Measurements from ENCODE around the gene PRR5. TPM values are rescaled to one million over a fixed set of nuclear protein-coding genes. Genes with fewer than 3 reads are reported as not detected.
"Not testable (repeated sequence)": the region's sequence is repeated elsewhere in the genome, so short reads cannot be mapped to it uniquely, and the experiment has no call there.

The PRR5 gene
- total RNA-seq, 1 donor from 2014 or later, result 13.5 TPM

DNA sequence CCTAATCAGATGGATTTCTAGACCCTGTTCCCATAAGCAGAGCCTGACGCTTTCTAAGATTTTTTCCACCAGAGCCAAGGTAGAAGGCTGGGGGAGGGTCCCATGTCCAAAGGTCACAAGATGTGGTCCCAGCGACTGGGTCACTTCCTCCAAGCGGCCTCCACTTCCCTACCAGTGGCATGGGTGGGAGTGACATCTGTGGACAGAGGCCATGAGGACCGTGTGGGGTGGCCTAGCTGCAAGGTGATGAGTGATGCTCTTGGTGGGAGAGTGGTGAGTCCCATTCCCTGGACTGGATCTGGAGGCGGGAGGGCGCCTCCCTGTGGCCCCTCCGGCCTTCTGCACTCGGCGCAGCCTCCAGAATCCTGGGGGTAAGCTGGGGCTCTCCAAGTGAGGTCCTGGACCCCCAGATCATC is 32.4 kb upstream of the PRR5 start:
- peaks cover 47% of the 10 kb centered on the region for H3K27me3 Mint-ChIP-seq (ENCODE audit: unreplicated experiment)
- H3K4me3 Mint-ChIP-seq (ENCODE audit: unreplicated experiment), result peak overlapping the region; percentile 66
- H3K27ac Mint-ChIP-seq (ENCODE audit: unreplicated experiment), result no peak overlapping the region
- DNase-seq (ENCODE audit: extremely low spot score, unreplicated experiment), result no peak
- no peaks in the 10 kb centered on the region for H3K9me3 Mint-ChIP-seq (ENCODE audit: unreplicated experiment)
- H3K36me3 Mint-ChIP-seq (ENCODE audit: unreplicated experiment), result no peaks in the 10 kb centered on the region
- peaks cover 4% of the 10 kb centered on the region for H3K4me1 Mint-ChIP-seq (ENCODE audit: unreplicated experiment)
- TF ChIP-seq CTCF (IDR thresholded peaks at IDR 0.05), result peak; percentile 38

DNA sequence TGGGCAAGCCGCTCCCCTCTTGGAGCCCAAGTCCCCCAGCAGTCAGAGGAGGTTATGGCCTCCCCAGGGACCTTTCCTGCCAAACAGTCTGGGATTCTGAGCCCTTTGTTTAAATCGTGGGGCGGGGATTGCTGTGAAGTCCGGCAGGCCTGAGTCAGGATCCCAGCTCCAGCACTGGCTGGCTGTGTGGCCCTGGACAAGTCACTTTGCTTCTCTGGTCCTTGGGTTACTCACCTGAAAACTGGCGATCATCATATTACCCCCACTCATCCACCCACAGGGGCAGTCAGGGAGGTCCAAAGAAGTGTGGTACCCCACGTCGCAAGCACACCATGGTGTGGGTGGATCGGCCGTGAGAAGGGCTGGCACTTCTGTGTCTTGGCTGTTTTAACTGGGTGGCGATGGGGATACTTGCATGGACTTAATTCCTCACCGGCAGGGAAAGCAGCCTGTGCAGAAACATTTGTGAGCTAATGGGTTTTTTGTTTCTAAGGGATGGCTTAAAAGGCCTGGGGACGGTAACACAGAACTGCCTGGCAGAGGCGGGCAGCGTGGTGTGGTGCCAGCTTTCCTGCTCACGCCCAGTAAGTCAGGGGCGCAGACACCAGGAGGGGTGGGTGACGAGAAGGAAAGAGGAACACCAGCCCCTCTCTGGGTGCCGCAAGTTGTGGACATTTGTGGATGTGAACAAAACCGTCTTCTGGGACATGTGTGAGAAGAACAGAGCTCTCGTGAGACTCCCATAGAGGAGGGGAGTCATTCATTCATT is 31.6 kb upstream of the PRR5 start:
- DNase-seq (ENCODE audit: extremely low spot score, unreplicated experiment), result no peak
- Mint-ChIP-seq H3K36me3 (ENCODE audit: unreplicated experiment) (no peaks in the 10 kb centered on the region), H3K4me3 (ENCODE audit: unreplicated experiment) (peak overlapping the region; percentile 24), H3K27me3 (ENCODE audit: unreplicated experiment) (peaks cover 48% of the 10 kb centered on the region), H3K4me1 (ENCODE audit: unreplicated experiment) (peaks cover 3% of the 10 kb centered on the region), H3K27ac (ENCODE audit: unreplicated experiment) (no peak overlapping the region), H3K9me3 (ENCODE audit: unreplicated experiment) (no peaks in the 10 kb centered on the region)
- no peak for TF ChIP-seq CTCF (IDR thresholded peaks at IDR 0.05)

DNA sequence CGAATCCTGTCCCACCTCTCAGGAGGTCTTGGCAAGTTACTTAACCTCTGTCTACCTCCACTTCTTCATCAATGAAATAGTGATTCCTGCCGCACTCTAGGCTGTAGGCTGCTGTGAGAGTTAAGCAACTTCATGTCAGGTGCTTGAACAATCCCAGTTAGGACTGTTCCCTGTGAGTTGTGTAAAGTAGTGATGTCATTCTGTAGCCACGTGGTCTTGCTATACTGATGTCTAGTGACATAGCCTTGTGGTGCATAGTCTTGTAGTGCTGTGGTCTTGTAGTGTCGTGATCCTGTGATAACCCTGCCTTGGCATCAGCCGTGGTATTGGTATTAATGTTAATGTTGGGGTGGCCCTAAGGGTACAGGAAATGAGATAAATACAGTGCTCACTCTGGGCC is 30.3 kb upstream of the PRR5 start:
- Mint-ChIP-seq H3K27me3 (ENCODE audit: unreplicated experiment) (peaks cover 39% of the 10 kb centered on the region), H3K4me1 (ENCODE audit: unreplicated experiment) (peaks cover 3% of the 10 kb centered on the region), H3K27ac (ENCODE audit: unreplicated experiment) (no peak overlapping the region), H3K36me3 (ENCODE audit: unreplicated experiment) (no peaks in the 10 kb centered on the region), H3K9me3 (ENCODE audit: unreplicated experiment) (no peaks in the 10 kb centered on the region), H3K4me3 (ENCODE audit: unreplicated experiment) (no peak overlapping the region)
- no peak for DNase-seq (ENCODE audit: extremely low spot score, unreplicated experiment)
- no peak for TF ChIP-seq CTCF (IDR thresholded peaks at IDR 0.05)

DNA sequence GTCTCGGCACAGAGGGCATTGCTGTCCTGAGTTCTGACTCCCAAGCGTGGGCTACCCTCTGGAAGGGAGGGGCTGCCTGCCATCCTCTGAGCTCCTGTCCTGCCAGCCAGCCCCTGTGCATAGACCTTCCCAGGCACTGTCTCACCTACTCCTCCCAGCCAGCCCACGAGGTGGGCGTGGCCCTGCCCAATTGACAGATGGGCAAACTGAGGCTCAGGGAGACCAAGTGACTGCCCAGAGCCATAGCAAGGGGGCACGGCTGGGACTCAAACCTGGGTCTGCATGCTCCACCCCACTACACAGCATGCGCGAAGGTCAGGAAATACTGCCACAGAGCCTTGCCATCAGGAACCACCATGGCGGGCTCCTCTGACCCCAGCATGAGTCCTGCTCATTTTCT is 29.4 kb upstream of the PRR5 start:
- Mint-ChIP-seq H3K36me3 (ENCODE audit: unreplicated experiment) (no peaks in the 10 kb centered on the region), H3K4me3 (ENCODE audit: unreplicated experiment) (no peak overlapping the region), H3K27me3 (ENCODE audit: unreplicated experiment) (peaks cover 35% of the 10 kb centered on the region), H3K27ac (ENCODE audit: unreplicated experiment) (no peak overlapping the region), H3K9me3 (ENCODE audit: unreplicated experiment) (no peaks in the 10 kb centered on the region), H3K4me1 (ENCODE audit: unreplicated experiment) (peaks cover 1% of the 10 kb centered on the region)
- TF ChIP-seq CTCF (IDR thresholded peaks at IDR 0.05), result no peak
- no peak for DNase-seq (ENCODE audit: extremely low spot score, unreplicated experiment)

- H3K4me1 Mint-ChIP-seq (ENCODE audit: unreplicated experiment), result no peaks in the 10 kb centered on the region
- no peaks in the 10 kb centered on the region for H3K9me3 Mint-ChIP-seq (ENCODE audit: unreplicated experiment)
- H3K36me3 Mint-ChIP-seq (ENCODE audit: unreplicated experiment), result no peaks in the 10 kb centered on the region
- H3K4me3 Mint-ChIP-seq (ENCODE audit: unreplicated experiment), result no peak overlapping the region
- peaks cover 32% of the 10 kb centered on the region for H3K27me3 Mint-ChIP-seq (ENCODE audit: unreplicated experiment)
- no peak for DNase-seq (ENCODE audit: extremely low spot score, unreplicated experiment)
- no peak for TF ChIP-seq CTCF (IDR thresholded peaks at IDR 0.05)
- H3K27ac Mint-ChIP-seq (ENCODE audit: unreplicated experiment), result no peak overlapping the region
These were observed 28.6 kb upstream of the PRR5 start for GRCh38 chr22:44673406-44673805.

GRCh38 chr22:44676066-44676440 is 26.0 kb upstream of the PRR5 start:
- not testable (repeated sequence) for H3K4me1 Mint-ChIP-seq (ENCODE audit: unreplicated experiment); H3K36me3 Mint-ChIP-seq (ENCODE audit: unreplicated experiment); DNase-seq (ENCODE audit: extremely low spot score, unreplicated experiment); H3K27ac Mint-ChIP-seq (ENCODE audit: unreplicated experiment); H3K4me3 Mint-ChIP-seq (ENCODE audit: unreplicated experiment); H3K9me3 Mint-ChIP-seq (ENCODE audit: unreplicated experiment)
- H3K27me3 Mint-ChIP-seq (ENCODE audit: unreplicated experiment), result peaks cover 19% of the 10 kb centered on the region
